HL-60 (cell line): ENCODE results near the gene RNU6-7.

Experiments used
- CTCF ChIP-seq: IDR thresholded peaks from one replicate; pipeline ENCODE4 v1.5.1; 2011; ENCODE audit warnings: low read length, control low read depth, inconsistent platforms; ENCODE audit not compliant: insufficient read depth
- GABPA ChIP-seq: IDR thresholded peaks from 2 replicates; pipeline ENCODE4 v1.6.1; 2012; ENCODE audit warnings: low read depth
- TF ChIP-seq, protein P1 (sequence below): IDR thresholded peaks from 2 replicates; pipeline ENCODE4 v1.6.1; 2012; ENCODE audit warnings: low read depth; ENCODE audit not compliant: insufficient replicate concordance

DNA sequence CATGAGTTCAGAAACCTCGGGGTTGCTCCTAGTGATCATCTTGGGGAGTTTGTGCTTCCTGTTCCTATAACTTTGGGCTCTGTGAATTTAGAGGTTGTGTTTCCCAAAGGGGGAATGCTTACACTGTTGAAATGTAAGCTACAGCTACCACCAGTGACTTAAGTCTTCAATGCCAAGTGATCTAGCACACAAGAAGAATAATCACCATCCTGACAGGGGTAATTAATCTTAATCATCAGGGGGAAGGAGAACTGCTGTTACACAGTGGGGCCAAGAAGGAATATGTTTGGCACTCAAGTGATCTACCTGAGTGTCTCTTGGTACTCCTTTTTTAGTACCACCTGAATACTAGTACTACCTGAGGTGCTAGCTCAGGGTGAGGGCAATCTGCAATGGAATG is 34.9 kb upstream of the RNU6-7 start:
- TF ChIP-seq, protein P1, sequence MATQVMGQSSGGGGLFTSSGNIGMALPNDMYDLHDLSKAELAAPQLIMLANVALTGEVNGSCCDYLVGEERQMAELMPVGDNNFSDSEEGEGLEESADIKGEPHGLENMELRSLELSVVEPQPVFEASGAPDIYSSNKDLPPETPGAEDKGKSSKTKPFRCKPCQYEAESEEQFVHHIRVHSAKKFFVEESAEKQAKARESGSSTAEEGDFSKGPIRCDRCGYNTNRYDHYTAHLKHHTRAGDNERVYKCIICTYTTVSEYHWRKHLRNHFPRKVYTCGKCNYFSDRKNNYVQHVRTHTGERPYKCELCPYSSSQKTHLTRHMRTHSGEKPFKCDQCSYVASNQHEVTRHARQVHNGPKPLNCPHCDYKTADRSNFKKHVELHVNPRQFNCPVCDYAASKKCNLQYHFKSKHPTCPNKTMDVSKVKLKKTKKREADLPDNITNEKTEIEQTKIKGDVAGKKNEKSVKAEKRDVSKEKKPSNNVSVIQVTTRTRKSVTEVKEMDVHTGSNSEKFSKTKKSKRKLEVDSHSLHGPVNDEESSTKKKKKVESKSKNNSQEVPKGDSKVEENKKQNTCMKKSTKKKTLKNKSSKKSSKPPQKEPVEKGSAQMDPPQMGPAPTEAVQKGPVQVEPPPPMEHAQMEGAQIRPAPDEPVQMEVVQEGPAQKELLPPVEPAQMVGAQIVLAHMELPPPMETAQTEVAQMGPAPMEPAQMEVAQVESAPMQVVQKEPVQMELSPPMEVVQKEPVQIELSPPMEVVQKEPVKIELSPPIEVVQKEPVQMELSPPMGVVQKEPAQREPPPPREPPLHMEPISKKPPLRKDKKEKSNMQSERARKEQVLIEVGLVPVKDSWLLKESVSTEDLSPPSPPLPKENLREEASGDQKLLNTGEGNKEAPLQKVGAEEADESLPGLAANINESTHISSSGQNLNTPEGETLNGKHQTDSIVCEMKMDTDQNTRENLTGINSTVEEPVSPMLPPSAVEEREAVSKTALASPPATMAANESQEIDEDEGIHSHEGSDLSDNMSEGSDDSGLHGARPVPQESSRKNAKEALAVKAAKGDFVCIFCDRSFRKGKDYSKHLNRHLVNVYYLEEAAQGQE, result no peak
- no peak for TF ChIP-seq CTCF
- no peak for TF ChIP-seq GABPA
